ENCODE data around the gene SND1. TPM values are rescaled to one million over a fixed set of nuclear protein-coding genes. Genes with fewer than 3 reads are reported as not detected.

SND1 gene
- total RNA-seq, 1 experiment from 2014 or later = 274 TPM

- Histone ChIP-seq H3K4me3 (ENCODE audit: low read depth, low read length) (no peak overlapping the region), H3K4me1 (peaks cover 18% of the 10 kb centered on the region), H3K9me3 (no peaks in the 10 kb centered on the region), H3K27me3 (replicated peaks; ENCODE audit: control insufficient read depth, insufficient read depth, low read length) (no peaks in the 10 kb centered on the region), H3K36me3 (ENCODE audit: control insufficient read depth, insufficient read depth, low read length) (no peaks in the 10 kb centered on the region; the same call in 1 of the 2 replicates)
- Mint-ChIP-seq H3K9me3 (ENCODE audit: unreplicated experiment) (no peaks in the 10 kb centered on the region), H3K4me1 (ENCODE audit: low read depth, unreplicated experiment) (peaks cover 27% of the 10 kb centered on the region), H3K36me3 (ENCODE audit: insufficient read depth, unreplicated experiment) (peaks cover 23% of the 10 kb centered on the region), H3K27me3 (ENCODE audit: insufficient read depth, unreplicated experiment) (no peaks in the 10 kb centered on the region), H3K4me3 (ENCODE audit: unreplicated experiment) (no peak overlapping the region), H3K27ac (ENCODE audit: unreplicated experiment) (no peak overlapping the region)
- no peak for TF ChIP-seq CTCF (IDR thresholded peaks at IDR 0.05; ENCODE audit: insufficient read depth in 1 of 2, low read depth in 1 of 2, low read length in 1 of 2, severe bottlenecking in 1 of 2, unreplicated experiment in 1 of 2)
- ChIA-PET CTCF (no interaction called here), POLR2A (no interaction called here)
- DNase-seq = no peak
- BruUV-seq (replicated peaks) = no TSS peak
- intact Hi-C loops (cut with micrococcal nuclease; ENCODE audit: unreplicated experiment) = no loop called here
Observed at GRCh38 chr7:127761196-127761595, 109.2 kb downstream of the SND1 start.

- no TSS peak for BruUV-seq (replicated peaks)
- intact Hi-C loops (cut with micrococcal nuclease; ENCODE audit: unreplicated experiment) = no loop called here
Observed at GRCh38 chr7:127764681-127765080, 112.7 kb downstream of the SND1 start.

GRCh38 chr7:127765150-127765549 lies 113.2 kb downstream of the SND1 start:
- Histone ChIP-seq H3K4me3 (ENCODE audit: low read depth, low read length) (no peak overlapping the region), H3K27me3 (replicated peaks; ENCODE audit: control insufficient read depth, insufficient read depth, low read length) (no peaks in the 10 kb centered on the region), H3K4me1 (peaks cover 8% of the 10 kb centered on the region), H3K9me3 (no peaks in the 10 kb centered on the region), H3K36me3 (ENCODE audit: control insufficient read depth, insufficient read depth, low read length) (no peaks in the 10 kb centered on the region)
- TF ChIP-seq CTCF (IDR thresholded peaks at IDR 0.05; ENCODE audit: insufficient read depth in 1 of 2, low read depth in 1 of 2, low read length in 1 of 2, severe bottlenecking in 1 of 2, unreplicated experiment in 1 of 2) = no peak
- BruUV-seq (replicated peaks) = no TSS peak
- intact Hi-C loops (cut with micrococcal nuclease; ENCODE audit: unreplicated experiment) = no loop called here
- ChIA-PET CTCF (no interaction called here), POLR2A (no interaction called here)
- Mint-ChIP-seq H3K4me3 (ENCODE audit: unreplicated experiment) (no peak overlapping the region), H3K27me3 (ENCODE audit: insufficient read depth, unreplicated experiment) (no peaks in the 10 kb centered on the region), H3K27ac (ENCODE audit: unreplicated experiment) (no peak overlapping the region), H3K4me1 (ENCODE audit: low read depth, unreplicated experiment) (peaks cover 14% of the 10 kb centered on the region), H3K36me3 (ENCODE audit: insufficient read depth, unreplicated experiment) (peaks cover 32% of the 10 kb centered on the region), H3K9me3 (ENCODE audit: unreplicated experiment) (no peaks in the 10 kb centered on the region)
- DNase-seq = no peak

More at GRCh38 chr7:127764681-127765080, 112.7 kb downstream of the SND1 start:
- ChIA-PET CTCF (no interaction called here), POLR2A (no interaction called here)
- no peaks in the 10 kb centered on the region for H3K27me3 Mint-ChIP-seq (ENCODE audit: insufficient read depth, unreplicated experiment)
- no peaks in the 10 kb centered on the region for H3K27me3 ChIP-seq (replicated peaks; ENCODE audit: control insufficient read depth, insufficient read depth, low read length)
- H3K9me3 ChIP-seq = no peaks in the 10 kb centered on the region
- no peak for TF ChIP-seq CTCF (IDR thresholded peaks at IDR 0.05; ENCODE audit: insufficient read depth in 1 of 2, low read depth in 1 of 2, low read length in 1 of 2, severe bottlenecking in 1 of 2, unreplicated experiment in 1 of 2)
- no peak overlapping the region for H3K4me3 Mint-ChIP-seq (ENCODE audit: unreplicated experiment)
- H3K4me1 Mint-ChIP-seq (ENCODE audit: low read depth, unreplicated experiment) = peaks cover 19% of the 10 kb centered on the region
- H3K27ac Mint-ChIP-seq (ENCODE audit: unreplicated experiment) = no peak overlapping the region
- H3K4me3 ChIP-seq (ENCODE audit: low read depth, low read length) = no peak overlapping the region
- no peaks in the 10 kb centered on the region for H3K36me3 ChIP-seq (ENCODE audit: control insufficient read depth, insufficient read depth, low read length)
- H3K36me3 Mint-ChIP-seq (ENCODE audit: insufficient read depth, unreplicated experiment) = peaks cover 32% of the 10 kb centered on the region
- H3K4me1 ChIP-seq = peaks cover 12% of the 10 kb centered on the region
- no peak for DNase-seq
- no peaks in the 10 kb centered on the region for H3K9me3 Mint-ChIP-seq (ENCODE audit: unreplicated experiment)
